K562 (cell line): Measurements from ENCODE around the gene SDC1. TPM values are rescaled to one million over a fixed set of nuclear protein-coding genes. Genes with fewer than 3 reads are reported as not detected.
A peak's percentile ranks its signal among the peaks of the same experiment; 100 is the strongest.

Experiments
- ATAC-seq: fragments of 200-7000 bp; cut with Tn5 transposase; 3 replicates; pipeline ENCODE4 v1.9.1; 2020; ENCODE audit warnings: moderate library complexity
- BruUV-seq: library from RNA; stranded (reverse); fragments of 400-500 nt; replicated peaks from 2 replicates; lab custom pipeline; 2021; lab: Mats Ljungman, UMichigan
- CTCF ChIA-PET: fragments of 300-600 bp; formaldehyde crosslinking; extraction: SDS; loops from one replicate; lab custom pipeline; 2021; ENCODE audit warnings: low intra/inter-chr PET ratio; lab: Yijun Ruan, JAX
- POLR2A ChIA-PET: fragments of 300-600, 350-650 bp; sonication (Branson Sonifier 250); formaldehyde crosslinking; extraction: SDS; loops from one replicate; lab custom pipeline; 2021; ENCODE audit warnings: antibody characterized with exemption, inconsistent platforms; lab: Yijun Ruan, JAX
- DNase-seq, 4 experiments: peaks; one replicate each; pipeline versions ENCODE4 v3.0.0 to v3.0.0-alpha.2; 2011 to 2018; ENCODE audit warnings: low spot score in 3 of 4, mixed read lengths in 3 of 4; ENCODE audit errors: extremely low read depth in 1 of 4
- FAIRE-seq: peaks from 2 replicates; lab custom pipeline; 2011; peaks lifted over from hg19 to GRCh38; lab: Jason Lieb, UNC
- H2AFZ ChIP-seq: 2 replicates; pipeline ENCODE4 v1.6.0; 2011; ENCODE audit warnings: low read depth, low read length, control low read depth, inconsistent platforms
- H3K27ac ChIP-seq: fragments of 200-600 bp; 3 replicates; pipeline ENCODE4 v1.8.0; 2011; ENCODE audit warnings: low read depth, mild to moderate bottlenecking, control low read depth, inconsistent platforms, low read length, moderate library complexity, mixed read lengths; ENCODE audit errors: extremely low read depth
- H3K27me3 ChIP-seq, 2 experiments: fragments of 300-600 bp in 1 of 2; 2 replicates in 1 of 2; 3 replicates in 1 of 2; pipeline versions ENCODE4 v1.6.0 to v1.8.0; 2011; ENCODE audit warnings: inconsistent platforms in 2 of 2, low read length in 2 of 2, mild to moderate bottlenecking in 1 of 2, mixed read lengths in 1 of 2, moderate library complexity in 1 of 2; ENCODE audit not compliant: control insufficient read depth in 2 of 2, insufficient read depth in 2 of 2
- H3K36me3 ChIP-seq: fragments of 300-600 bp; 3 replicates; pipeline ENCODE4 v1.8.0; 2011; ENCODE audit warnings: mild to moderate bottlenecking, low read length, inconsistent platforms; ENCODE audit not compliant: control insufficient read depth, insufficient read depth
- H3K4me1 ChIP-seq, 2 experiments: fragments of 200-600 bp in 1 of 2; replicated peaks in 1 of 2; 2 replicates in 1 of 2; 3 replicates in 1 of 2; pipeline versions ENCODE4 v1.5.1 to v1.8.0; 2011; ENCODE audit warnings: inconsistent platforms in 2 of 2, low read length in 2 of 2, mild to moderate bottlenecking in 1 of 2, mixed read lengths in 1 of 2, moderate library complexity in 1 of 2; ENCODE audit not compliant: control insufficient read depth in 2 of 2, insufficient read depth in 2 of 2
- H3K4me2 ChIP-seq: 2 replicates; pipeline ENCODE4 v1.6.1; 2011; ENCODE audit warnings: low read length, control low read depth, inconsistent platforms, mixed read lengths; ENCODE audit not compliant: insufficient read depth
- H3K4me3 ChIP-seq: fragments of 200-600 bp; sonication (generic), shearing (Covaris generic); 2 replicates; pipeline ENCODE4 v1.5.1; 2016; ENCODE audit warnings: control low read depth, inconsistent platforms
- H3K79me2 ChIP-seq: fragments of 200-600 bp; 3 replicates; pipeline ENCODE4 v1.8.0; 2011; ENCODE audit warnings: low read length, inconsistent platforms; ENCODE audit not compliant: control insufficient read depth, insufficient read depth
- H3K9ac ChIP-seq, 2 experiments: 2 replicates each; pipeline versions ENCODE4 v1.6.0 to v1.6.1; 2011; ENCODE audit warnings: low read depth in 2 of 2, low read length in 2 of 2, control low read depth in 1 of 2, inconsistent platforms in 1 of 2, mild to moderate bottlenecking in 1 of 2, mixed read lengths in 1 of 2; ENCODE audit not compliant: insufficient read depth in 1 of 2
- H3K9me1 ChIP-seq: one replicate; pipeline ENCODE4 v1.6.0; 2011; ENCODE audit warnings: inconsistent platforms, mild to moderate bottlenecking, low read length, moderate library complexity; ENCODE audit not compliant: control insufficient read depth, insufficient read depth
- H3K9me3 ChIP-seq: replicated peaks from 2 replicates; pipeline ENCODE4 v1.5.1; 2011; ENCODE audit warnings: low read depth, low read length, inconsistent platforms; ENCODE audit not compliant: control insufficient read depth, insufficient read depth
- H4K20me1 ChIP-seq: replicated peaks from 2 replicates; pipeline ENCODE4 v1.6.1; 2011; ENCODE audit warnings: low read length, inconsistent platforms, mixed read lengths; ENCODE audit not compliant: control insufficient read depth, insufficient read depth
- C11orf30 ChIP-seq: fragments of 450-650 bp; IDR thresholded peaks from 2 replicates; pipeline ENCODE4 v1.6.1; 2016; ENCODE audit warnings: low read depth, mild to moderate bottlenecking
- CBX8 ChIP-seq: fragments of 200-600 bp; sonication (generic); IDR thresholded peaks from 2 replicates; pipeline ENCODE4 v1.6.1; 2012; ENCODE audit warnings: borderline replicate concordance, mixed run types, low read depth, mild to moderate bottlenecking, moderate library complexity, mixed read lengths, low read length, control low read depth, inconsistent platforms; ENCODE audit not compliant: poor library complexity, severe bottlenecking; ENCODE audit errors: extremely low read depth
- CTBP1 ChIP-seq: fragments of 450-650 bp; IDR thresholded peaks from 2 replicates; pipeline ENCODE4 v1.6.1; 2016; ENCODE audit warnings: borderline replicate concordance
- EP300 ChIP-seq: IDR thresholded peaks from 2 replicates; pipeline ENCODE4 v1.6.1; 2012; ENCODE audit warnings: low read length, improper control_type of control experiment
- ETV1 ChIP-seq: fragments of 450-650 bp; conservative IDR thresholded peaks from 2 replicates; pipeline ENCODE4 v1.6.1; 2016; ENCODE audit warnings: missing genetic modification characterization, control low read depth, low read depth, missing compliant biosample characterization
- FOSL1 ChIP-seq: fragments of 200-800 bp; sonication (Bioruptor generic); conservative IDR thresholded peaks from 2 replicates; pipeline ENCODE4 v1.6.1; 2016; ENCODE audit warnings: missing genetic modification characterization, missing compliant biosample characterization
- GATA2 ChIP-seq: sonication (generic); formaldehyde crosslinking; IDR thresholded peaks from 2 replicates; pipeline ENCODE4 v1.4.0; 2020; ENCODE audit warnings: mild to moderate bottlenecking, missing genetic modification reagents
- HES1 ChIP-seq: fragments of 450-650 bp; IDR thresholded peaks from 2 replicates; pipeline ENCODE4 v1.6.1; 2016; ENCODE audit warnings: low read depth, mild to moderate bottlenecking, moderate library complexity
- MIER1 ChIP-seq: fragments of 450-650 bp; IDR thresholded peaks from 2 replicates; pipeline ENCODE4 v1.6.1; 2016; ENCODE audit warnings: antibody characterized with exemption, mild to moderate bottlenecking, low read depth
- NFIX ChIP-seq: fragments of 250-450 bp; sonication (Bioruptor Pico); IDR thresholded peaks from 2 replicates; pipeline ENCODE4 v1.4.0; 2020; ENCODE audit warnings: low read depth, mild to moderate bottlenecking, moderate library complexity
- PHB ChIP-seq: fragments of 250-450 bp; sonication (Bioruptor Pico); IDR thresholded peaks from 2 replicates; pipeline ENCODE4 v1.5.0; 2021
- RBBP5 ChIP-seq: fragments of 200-600 bp; sonication (generic); IDR thresholded peaks from 2 replicates; pipeline ENCODE4 v1.6.1; 2012; ENCODE audit warnings: borderline replicate concordance, mild to moderate bottlenecking, low read length, control low read depth, inconsistent platforms; ENCODE audit not compliant: insufficient read depth, poor library complexity, severe bottlenecking
- SOX6 ChIP-seq: fragments of 450-650 bp; IDR thresholded peaks from 2 replicates; pipeline ENCODE4 v1.6.1; 2014; ENCODE audit warnings: mild to moderate bottlenecking
- TAF1 ChIP-seq: IDR thresholded peaks from 2 replicates; pipeline ENCODE4 v1.6.1; 2011; ENCODE audit warnings: mild to moderate bottlenecking, low read length, moderate library complexity; ENCODE audit not compliant: insufficient read depth, control insufficient read depth, severe bottlenecking; ENCODE audit errors: extremely low read depth
- ZNF263 ChIP-seq: sonication (generic); formaldehyde crosslinking; IDR thresholded peaks from 2 replicates; pipeline ENCODE4 v1.8.0; 2022; ENCODE audit warnings: mild to moderate bottlenecking, missing genetic modification reagents, borderline replicate concordance
- ZNF316 ChIP-seq: fragments of 450-650 bp; IDR thresholded peaks from 2 replicates; pipeline ENCODE4 v1.6.1; 2016
- ZNF77 ChIP-seq: fragments of 250-450 bp; sonication (Bioruptor Pico); IDR thresholded peaks from 2 replicates; pipeline ENCODE4 v1.5.0; 2020
- WGBS: fragments of 100-300 bp; shearing (Covaris generic); methylation state at CpG from one replicate; pipeline ENCODE4 v1.1.6; 2016; ENCODE audit warnings: low coverage, mixed read lengths; ENCODE audit not compliant: insufficient coverage; ENCODE audit errors: missing lambda C conversion rate; 5-methylcytosine and 5-hydroxymethylcytosine counted together
- in situ Hi-C: fragments of 300-500 bp; cut with MboI; formaldehyde crosslinking; loops from 4 replicates; pipeline ENCODE4 v1.15.0; 2018; ENCODE audit warnings: inconsistent platforms, mixed read lengths
- intact Hi-C: fragments of 100-400 bp; cut with micrococcal nuclease; formaldehyde crosslinking; loops from 2 replicates; pipeline ENCODE4 v1.14.2; 2022
- polyA plus RNA-seq, 8 experiments: library from polyadenylated mRNA; depleted of rRNA in 4 of 8; stranded (reverse) in 5 of 8; unstranded in 3 of 8; fragments of >200 nt; fragmentation: Nextera tagmentation in 2 of 8; fragmentation: Illumina TruSeq in 1 of 8; extraction: Ambion mirVana in 2 of 8; extraction: Trizol in 1 of 8; gene quantifications; 2 replicates each; pipeline versions ENCODE4 v1.2.1 to v1.2.3, GENCODE V29; 2011 to 2014; ENCODE audit warnings: inconsistent platforms in 1 of 8, missing spikeins in 1 of 8
- total RNA-seq, 7 experiments: library from RNA; depleted of rRNA in 6 of 7; stranded (reverse); fragments of >200 nt in 6 of 7; fragmentation: Illumina TruSeq in 2 of 7; extraction: Trizol in 2 of 7; gene quantifications; 2 replicates each; pipeline versions ENCODE4 v1.2.1 to v1.2.3, GENCODE V29; 2011 to 2021; ENCODE audit warnings: low replicate concordance in 1 of 7

The SDC1 gene
- total and polyA plus RNA-seq, 9 of the 15 experiments (the other 6 are each of a cell fraction or from before 2014, with no cell fraction given) = 0.06 to 2.7 (median 0.49) TPM

GRCh38 chr2:20257411-20257810 is 32.5 kb upstream of the SDC1 start:
- no peak overlapping the region for H3K9ac ChIP-seq
- WGBS = 96% methylated on average over 1 of the region's 1 CpG
- no peak overlapping the region for H3K27ac ChIP-seq
- intact Hi-C loops = loop anchor here (10.0 kb wide), 1 partner anchor 377 kb away; no protein-coding TSS in a partner anchor
- no peak overlapping the region for H2AFZ ChIP-seq
- H3K9me3 ChIP-seq = no peaks in the 10 kb centered on the region
- POLR2A ChIA-PET = no interaction called here
- H4K20me1 ChIP-seq = no peaks in the 10 kb centered on the region
- H3K27me3 ChIP-seq = no peaks in the 10 kb centered on the region
- H3K4me1 ChIP-seq = no peaks in the 10 kb centered on the region
- CTCF ChIA-PET = no interaction called here
- H3K36me3 ChIP-seq = peaks cover 82% of the 10 kb centered on the region
- in situ Hi-C loops = no loop called here
- no TSS peak for BruUV-seq
- FAIRE-seq (no peak), ATAC-seq (no peak), DNase-seq (no peak)
- no peaks in the 10 kb centered on the region for H3K9me1 ChIP-seq
- H3K79me2 ChIP-seq = no peaks in the 10 kb centered on the region
- H3K4me2 ChIP-seq = no peak overlapping the region
- H3K4me3 ChIP-seq = no peak overlapping the region
- TF ChIP-seq NFIX (CRISPR knock-in tag) (no peak), ZNF316 (peak; percentile 76), ZNF263 (CRISPR knock-in tag) (no peak), C11orf30 (peak; percentile 59), ZNF77 (CRISPR knock-in tag) (no peak)
- TF ChIP-seq, all 486 proteins: peak for 2

GRCh38 chr2:20254731-20255130 is 29.8 kb upstream of the SDC1 start:
- TF ChIP-seq TAF1 (no peak), FOSL1 (no peak), MIER1 (no peak), CBX8 (no peak), ETV1 (tag) (no peak), EP300 (no peak), HES1 (no peak), GATA2 (CRISPR knock-in tag) (no peak), SOX6 (no peak), RBBP5 (no peak), CTBP1 (no peak), PHB (no peak)
- DNase-seq (no peak), ATAC-seq (no peak), FAIRE-seq (no peak)
- H2AFZ ChIP-seq = no peak overlapping the region
- H3K79me2 ChIP-seq = no peaks in the 10 kb centered on the region
- intact Hi-C loops = loop anchor here (10.0 kb wide), 1 partner anchor 380 kb away; no protein-coding TSS in a partner anchor
- BruUV-seq = no TSS peak
- no peak overlapping the region for H3K4me2 ChIP-seq
- no peaks in the 10 kb centered on the region for H3K27me3 ChIP-seq
- H3K4me3 ChIP-seq = no peak overlapping the region
- WGBS = 93% methylated on average over 4 of the region's 4 CpGs
- no peak overlapping the region for H3K27ac ChIP-seq
- no peaks in the 10 kb centered on the region for H3K4me1 ChIP-seq
- H3K9ac ChIP-seq = no peak overlapping the region
- H3K36me3 ChIP-seq = peaks cover 85% of the 10 kb centered on the region
- H4K20me1 ChIP-seq = no peaks in the 10 kb centered on the region
- in situ Hi-C loops = no loop called here
- H3K9me1 ChIP-seq = no peaks in the 10 kb centered on the region
- ChIA-PET CTCF (no interaction called here), POLR2A (interaction anchor here (0.6 kb wide), 1 partner anchor 86 kb away, joined by 3 read pairs; no protein-coding TSS in a partner anchor)
- no peaks in the 10 kb centered on the region for H3K9me3 ChIP-seq
